Body of pancreas (tissue), 4 donors: ENCODE results near the gene DDX49.

Experiments used
- CTCF ChIP-seq, 7 experiments: fragments of 450-650 bp in 4 of 7; fragments of 200-600 bp in 3 of 7; sonication (generic) in 3 of 7; IDR thresholded peaks; one replicate each; pipeline ENCODE4 v1.5.1; 2016 to 2019; ENCODE audit warnings: antibody characterized with exemption in 7 of 7
- POLR2A ChIP-seq, 3 donors: fragments of 450-650 bp; IDR thresholded peaks; one replicate each; pipeline ENCODE4 v1.6.1; 2016; ENCODE audit warnings: antibody characterized with exemption in 3 of 3, mild to moderate bottlenecking in 2 of 3

GRCh38 chr19:18964121-18964520, 44.6 kb downstream of the DDX49 start:
- no peak for TF ChIP-seq CTCF (IDR thresholded peaks at IDR 0.05)
- no peak for TF ChIP-seq POLR2A (IDR thresholded peaks at IDR 0.05)
